Memory B cell (primary cell): ENCODE data around the gene ZBTB17.
"Not testable (repeated sequence)": the region's sequence is repeated elsewhere in the genome, so short reads cannot be mapped to it uniquely, and the experiment has no call there.

Experiments
- ATAC-seq: fragments of 150-1000 bp; cut with Tn5 transposase; 2 replicates; pipeline ENCODE4 v1.10.0; 2021; ENCODE audit warnings: low read depth, mild to moderate bottlenecking, moderate library complexity
- DNase-seq, 2 donors: peaks; one replicate each; pipeline ENCODE4 v3.0.0; 2022; ENCODE audit warnings: low spot score in 2 of 2
- H3K27ac Mint-ChIP-seq: one replicate; pipeline ENCODE4 v1.8.0; 2022; ENCODE audit warnings: mild to moderate bottlenecking, moderate library complexity, mixed read lengths
- H3K27me3 Mint-ChIP-seq: one replicate; pipeline ENCODE4 v1.8.0; 2022; ENCODE audit warnings: mixed read lengths
- H3K36me3 Mint-ChIP-seq: one replicate; pipeline ENCODE4 v1.8.0; 2022; ENCODE audit warnings: mild to moderate bottlenecking, mixed read lengths
- H3K4me1 Mint-ChIP-seq: one replicate; pipeline ENCODE4 v1.8.0; 2022; ENCODE audit warnings: mixed read lengths
- H3K4me3 Mint-ChIP-seq: one replicate; pipeline ENCODE4 v1.8.0; 2022; ENCODE audit warnings: mild to moderate bottlenecking, moderate library complexity, mixed read lengths
- H3K9me3 Mint-ChIP-seq: one replicate; pipeline ENCODE4 v1.8.0; 2022; ENCODE audit warnings: mixed read lengths

The ZBTB17 gene

GRCh38 chr1:15895233-15895632, 80.7 kb downstream of the ZBTB17 start:
- ATAC-seq (no peak), DNase-seq (no peak)
- H3K9me3 Mint-ChIP-seq, result no peaks in the 10 kb centered on the region
- H3K27me3 Mint-ChIP-seq, result no peaks in the 10 kb centered on the region
- peaks cover 21% of the 10 kb centered on the region for H3K4me1 Mint-ChIP-seq
- H3K36me3 Mint-ChIP-seq, result peaks cover 14% of the 10 kb centered on the region
- H3K4me3 Mint-ChIP-seq, result no peak overlapping the region
- H3K27ac Mint-ChIP-seq, result peak overlapping the region; percentile 11

GRCh38 chr1:15892857-15893599, 82.9 kb downstream of the ZBTB17 start:
- not testable (repeated sequence) for H3K4me3 Mint-ChIP-seq, H3K27me3 Mint-ChIP-seq, H3K27ac Mint-ChIP-seq, H3K36me3 Mint-ChIP-seq, H3K9me3 Mint-ChIP-seq, DNase-seq
- H3K4me1 Mint-ChIP-seq, result peaks cover 16% of the 10 kb centered on the region
- peak; percentile 43 for ATAC-seq
